Renal pelvis (tissue), 12 donors: ENCODE data around the gene TMEM247. TPM values are rescaled to one million over a fixed set of nuclear protein-coding genes. Genes with fewer than 3 reads are reported as not detected.

Experiments used
- DNase-seq: peaks from one replicate; pipeline ENCODE4 v3.0.0-alpha.2; 2013
- long read RNA-seq, 16 experiments: transcript quantifications; one replicate each; lab custom pipeline, GENCODE V29; 2026
- polyA plus RNA-seq, 3 donors: library from polyadenylated mRNA; unstranded; fragments of 120-200 nt; gene quantifications; one replicate each; pipeline ENCODE4 v1.2.1, GENCODE V29; 2013; ENCODE audit not compliant: insufficient read length in 3 of 3

Gene TMEM247
- not detected for polyA plus RNA-seq
- long read RNA-seq, donor 1 = 0 reads
- long read RNA-seq, donor 2 = 0 reads
- long read RNA-seq, donor 3 = 0 reads
- long read RNA-seq, donor 4 = 0 reads
- long read RNA-seq, donor 5 = 0 reads
- long read RNA-seq, donor 6 = 0 reads
- long read RNA-seq, donor 7 = 0 reads
- long read RNA-seq, donor 8 = 0 reads
- long read RNA-seq, donor 9 = 0 reads
- long read RNA-seq, donor 10 = 0 reads
- long read RNA-seq, donor 11 = 0 reads
- long read RNA-seq, donor 12 = 0 reads
- long read RNA-seq, donor 13 = 0 reads
- long read RNA-seq, donor 14 = 0 reads
- long read RNA-seq, donor 15 = 0 reads
- long read RNA-seq, donor 16 = 0 reads

GRCh38 chr2:46479265-46479664 is at the start of gene TMEM247:
Gene TMEM247 (plus strand): TSS chr2:46479565.
- DNase-seq = no peak

GRCh38 chr2:46430413-46430812 is 49.0 kb upstream of the TMEM247 start:
- DNase-seq = no peak

DNA sequence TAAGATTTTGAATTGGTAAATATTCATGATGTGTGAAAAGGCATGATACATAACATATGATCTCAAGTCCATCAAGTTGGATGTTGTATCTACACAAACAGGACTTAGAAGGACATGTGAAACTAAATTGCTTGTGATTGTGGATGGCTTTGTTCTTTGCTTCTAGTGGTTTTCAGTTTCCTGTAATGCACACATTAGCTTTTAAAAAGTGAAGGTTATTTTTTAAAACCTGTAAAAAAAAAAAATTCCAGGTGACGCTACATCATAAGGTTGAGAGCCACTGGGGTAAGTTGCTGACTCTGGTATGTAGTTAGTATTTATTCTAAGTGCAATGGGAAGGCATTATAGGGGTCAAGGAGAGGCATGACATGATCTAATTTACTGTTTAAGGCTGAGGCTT is 48.4 kb upstream of the TMEM247 start:
- no peak for DNase-seq

GRCh38 chr2:46431481-46432235 is 47.7 kb upstream of the TMEM247 start:
- DNase-seq = no peak

DNA sequence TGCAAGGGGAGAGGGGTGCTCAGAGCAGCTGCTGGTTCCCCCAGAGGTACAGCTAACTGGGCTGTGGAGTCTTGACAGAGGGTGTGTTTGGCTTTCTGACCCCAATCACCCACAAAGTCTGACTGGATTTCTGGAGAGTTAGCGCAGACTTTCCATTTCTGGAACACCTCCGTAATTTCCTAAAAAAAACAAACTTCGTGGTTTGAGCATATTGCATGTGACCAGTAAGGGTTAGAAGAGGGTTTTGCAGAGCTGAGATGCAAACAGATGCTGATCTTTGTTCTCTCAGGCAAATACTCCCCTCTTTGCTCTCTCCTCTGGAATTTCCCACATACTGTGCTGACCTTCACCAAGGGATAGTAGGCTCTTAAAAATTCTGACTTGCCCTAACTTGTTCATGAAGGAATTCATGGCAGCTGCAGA is 44.5 kb upstream of the TMEM247 start:
- DNase-seq = no peak

GRCh38 chr2:46435353-46435752 is 44.0 kb upstream of the TMEM247 start:
- no peak for DNase-seq

- DNase-seq = no peak
These were observed 43.5 kb upstream of the TMEM247 start for GRCh38 chr2:46435796-46436360.

GRCh38 chr2:46436800-46437199 is 42.6 kb upstream of the TMEM247 start:
- no peak for DNase-seq

GRCh38 chr2:46438102-46438501 is 41.3 kb upstream of the TMEM247 start:
- no peak for DNase-seq

DNA sequence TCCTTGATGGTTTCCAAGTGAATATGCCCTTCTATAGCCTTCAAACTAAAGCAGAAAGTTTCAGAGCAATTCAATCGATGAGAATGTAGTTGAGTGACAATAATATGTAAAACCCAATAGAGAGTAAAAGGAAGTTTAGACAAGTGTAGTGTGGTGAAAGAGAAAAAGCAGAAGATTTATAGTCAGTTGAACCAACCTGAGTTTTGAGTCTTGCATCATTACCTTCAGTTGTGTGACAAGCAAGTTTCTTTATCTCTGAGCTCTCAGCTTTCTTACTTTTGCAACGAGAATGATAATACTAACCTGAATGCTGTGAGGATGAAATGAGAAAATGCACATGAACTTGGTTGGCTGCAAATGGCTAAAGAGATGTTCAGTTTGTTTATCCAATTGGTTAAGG is 40.6 kb upstream of the TMEM247 start:
- DNase-seq = no peak

- no peak for DNase-seq
These were observed 39.8 kb upstream of the TMEM247 start for GRCh38 chr2:46439582-46439981.

DNA sequence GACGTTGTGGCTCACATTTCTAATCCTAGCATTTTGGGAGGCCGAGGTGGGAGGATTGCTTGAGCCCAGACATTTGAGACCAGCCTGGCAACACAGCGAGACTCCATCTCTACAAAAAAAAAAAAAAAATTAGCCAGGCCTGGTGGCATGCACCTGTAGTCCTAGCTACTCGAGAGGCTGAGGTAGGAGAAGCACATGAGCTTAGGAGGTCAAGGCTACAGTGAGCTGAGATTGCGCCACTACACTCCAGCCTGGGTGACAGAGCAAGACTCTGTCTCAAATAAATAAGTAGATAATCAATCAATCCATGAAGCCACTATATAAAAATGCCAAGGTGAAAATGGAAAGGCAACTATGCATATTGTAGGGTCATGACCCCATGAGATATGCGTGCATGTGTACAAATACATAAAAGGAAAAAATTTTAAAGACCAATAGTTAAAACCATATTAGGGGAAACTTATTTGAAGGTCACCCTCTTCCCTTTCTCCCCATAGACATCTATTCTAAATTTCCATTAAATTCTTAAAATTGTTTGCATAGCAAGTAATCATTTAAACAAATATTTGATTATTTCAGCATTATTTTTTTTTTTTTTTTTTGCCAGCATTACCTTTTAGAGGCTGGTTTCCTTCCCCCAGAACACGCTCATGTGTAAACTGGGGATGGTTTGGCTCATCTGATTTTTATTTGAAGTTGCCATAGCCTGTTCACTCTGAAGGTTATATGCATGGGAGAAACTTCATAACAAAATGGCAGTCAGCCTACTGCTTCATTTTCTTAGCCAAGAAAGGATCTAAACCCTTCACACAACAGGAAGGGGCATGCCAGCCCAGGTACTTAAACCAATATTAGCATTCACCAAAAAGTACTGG is 37.3 kb upstream of the TMEM247 start:
- no peak for DNase-seq

GRCh38 chr2:46444732-46445131 is 34.6 kb upstream of the TMEM247 start:
- no peak for DNase-seq

GRCh38 chr2:46445556-46445955 is 33.8 kb upstream of the TMEM247 start:
- no peak for DNase-seq

DNA sequence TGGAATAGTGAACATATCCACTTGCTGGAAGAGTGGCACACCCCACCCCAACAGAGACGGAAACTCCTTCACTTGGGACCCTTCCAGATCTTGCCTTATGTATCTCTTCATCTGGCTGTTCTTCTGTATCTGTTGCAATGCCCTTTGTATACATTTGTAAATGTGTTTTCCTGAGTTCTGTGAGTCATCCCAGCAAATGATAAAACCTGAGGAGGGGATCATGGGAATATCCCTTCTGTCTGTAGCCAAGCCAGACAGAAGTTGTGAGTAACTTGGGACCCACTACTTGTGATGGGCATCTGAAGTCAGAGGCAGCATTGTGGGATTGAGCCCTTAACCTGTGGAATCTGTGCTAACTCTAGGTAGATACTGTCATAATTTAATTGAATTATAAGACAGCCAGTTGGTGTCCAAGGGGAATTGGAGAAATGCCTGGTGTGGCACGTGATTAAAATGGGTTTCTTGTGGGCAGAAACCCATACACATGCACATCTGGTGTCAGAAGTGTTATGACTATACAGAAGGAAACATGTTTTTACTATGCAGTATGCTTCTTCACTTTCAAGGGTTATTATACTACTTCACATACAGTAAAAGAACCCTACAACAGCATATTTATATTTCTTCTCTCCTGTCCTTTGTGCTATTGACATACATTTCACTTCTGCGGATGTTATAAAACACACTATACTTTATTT is 32.3 kb upstream of the TMEM247 start:
- DNase-seq = no peak

- no peak for DNase-seq
These were observed 31.7 kb upstream of the TMEM247 start for GRCh38 chr2:46447649-46448048.

- DNase-seq = no peak
These were observed 31.3 kb upstream of the TMEM247 start for GRCh38 chr2:46448111-46448510.

DNA sequence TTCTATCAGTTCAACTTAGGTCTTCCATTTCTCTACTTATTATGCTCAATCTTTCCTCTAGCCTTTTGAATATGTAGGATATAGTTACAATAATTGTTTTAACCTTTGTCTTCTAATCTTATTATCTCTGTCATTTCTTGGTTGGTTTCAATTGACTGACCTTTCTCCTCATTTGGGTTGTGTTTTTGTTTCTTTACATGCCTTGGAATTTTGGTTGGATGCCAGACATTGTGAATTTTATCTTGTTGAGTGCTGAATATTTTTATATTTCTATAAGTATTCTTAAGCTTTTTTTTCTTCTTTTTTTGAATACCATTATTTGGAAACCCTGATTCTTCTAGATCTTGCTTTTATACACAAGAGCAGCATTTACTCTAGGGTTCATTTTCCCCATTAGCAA is 30.7 kb upstream of the TMEM247 start:
- DNase-seq = no peak

GRCh38 chr2:46449700-46450099 is 29.7 kb upstream of the TMEM247 start:
- no peak for DNase-seq

DNA sequence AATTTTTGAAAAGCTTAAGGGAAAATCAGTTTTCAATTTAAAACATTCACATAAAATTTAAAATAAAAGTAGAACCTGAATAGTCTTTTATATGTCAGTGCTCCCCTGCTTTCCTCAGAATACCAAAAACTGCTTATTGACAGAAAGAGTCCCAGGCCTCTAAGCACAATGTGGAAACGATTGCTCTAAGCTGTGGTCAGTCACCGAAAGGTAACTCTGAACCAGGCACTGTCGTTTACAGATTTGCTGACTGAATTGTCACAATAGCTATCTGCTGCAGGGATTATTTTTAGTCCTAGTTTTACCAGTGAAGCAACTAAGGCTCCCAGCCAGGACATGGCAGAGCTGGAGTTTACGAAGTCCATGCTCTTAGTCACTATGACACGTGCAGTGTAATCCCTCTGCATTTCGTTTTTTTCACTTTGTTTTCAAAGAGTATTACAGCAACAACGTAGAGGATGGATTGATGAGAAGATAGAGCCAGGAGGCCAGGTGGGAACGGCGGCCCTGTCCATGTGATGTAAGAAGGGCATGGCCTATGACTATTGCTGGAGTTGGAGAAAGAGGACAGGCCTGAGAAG is 28.1 kb upstream of the TMEM247 start:
- DNase-seq = no peak

- no peak for DNase-seq
These were observed 22.6 kb upstream of the TMEM247 start for GRCh38 chr2:46456789-46457188.
